ENCODE measurements around the gene CMKLR1. TPM values are rescaled to one million over a fixed set of nuclear protein-coding genes. Genes with fewer than 3 reads are reported as not detected.

Gene CMKLR1
- polyA plus RNA-seq, 1 of the 3 experiments (the other 2 are of a cell fraction), result 0.15 TPM

- no peak for TF ChIP-seq IRF3 (IDR thresholded peaks at IDR 0.05; ENCODE audit: low read depth, low read length)
- no peak for TF ChIP-seq TEAD4 (IDR thresholded peaks at IDR 0.05; ENCODE audit: borderline replicate concordance, insufficient read depth)
- no peak for TF ChIP-seq SMC3 (IDR thresholded peaks at IDR 0.05; ENCODE audit: low read depth, low read length)
- TF ChIP-seq EZH2phosphoT487 (IDR thresholded peaks at IDR 0.05; ENCODE audit: borderline replicate concordance, low read depth), result no peak
- peak; percentile 52 for TF ChIP-seq CHD2 (IDR thresholded peaks at IDR 0.05; ENCODE audit: low read length, partially characterized antibody)
- no peak for TF ChIP-seq PBX3 (IDR thresholded peaks at IDR 0.05)
- TF ChIP-seq YY1 (IDR thresholded peaks at IDR 0.05; ENCODE audit: low read depth), result no peak
Observed at GRCh38 chr12:108305520-108305919, 33.6 kb downstream of the CMKLR1 start (continued).

- Histone ChIP-seq H3K27me3 (ENCODE audit: insufficient read depth) (no peaks in the 10 kb centered on the region), H3K9ac (no peak overlapping the region), H3K4me3 (ENCODE audit: low read depth in 2 of 2, low read length in 1 of 2) (no peak overlapping the region), H3K4me2 (no peak overlapping the region), H4K20me1 (ENCODE audit: insufficient read depth) (no peaks in the 10 kb centered on the region), H3F3A (replicated peaks; ENCODE audit: insufficient read depth) (no peaks in the 10 kb centered on the region), H3K4me1 (ENCODE audit: control insufficient read depth in 1 of 2, insufficient read depth in 2 of 2, low read depth in 1 of 2, low read length in 1 of 2) (peaks cover 0 to 78% of the 10 kb centered on the region in 2 experiments; a peak in 2 of 4 replicates), H3K9me2 (no peaks in the 10 kb centered on the region), H3K36me3 (replicated peaks in 1 of 2; ENCODE audit: control insufficient read depth in 1 of 2, insufficient read depth in 2 of 2, low read length in 1 of 2) (no peaks in the 10 kb centered on the region), H2AFZ (ENCODE audit: low read depth) (no peak overlapping the region), H3K27ac (ENCODE audit: low read depth in 2 of 2, low read length in 1 of 2) (peak overlapping the region in 1 of 2 experiments; percentile 93; a peak in 2 of 4 replicates), H3K9me3 (no peaks in the 10 kb centered on the region), H3K79me2 (ENCODE audit: insufficient read depth) (no peaks in the 10 kb centered on the region)
- ChIA-PET CTCF (interaction anchor here (0.9 to 1.8 kb wide), 8 partner anchors 16 to 153 kb away, joined by 3 to 6 read pairs (median 3); no protein-coding TSS in a partner anchor), POLR2A (no interaction called here)
- 36% methylated on average over 7 of the region's 7 CpGs for WGBS (ENCODE audit: low lambda C conversion rate)
- peak; percentile 47 for DNase-seq
- TF ChIP-seq EP300 (IDR thresholded peaks at IDR 0.05; ENCODE audit: borderline replicate concordance in 1 of 2, low read depth in 1 of 2, low read length in 1 of 2) (peak in 1 of 2 experiments; percentile 58; a peak in 2 of 4 replicates), NFIC (IDR thresholded peaks at IDR 0.05; ENCODE audit: borderline replicate concordance) (no peak), USF1 (IDR thresholded peaks at IDR 0.05; ENCODE audit: borderline replicate concordance, low read depth) (no peak)
Observed at GRCh38 chr12:108304633-108305032, 34.5 kb downstream of the CMKLR1 start.

- H3K9me3 ChIP-seq, result no peaks in the 10 kb centered on the region
- peaks cover 0 to 82% of the 10 kb centered on the region in 2 experiments; a peak in 2 of 4 replicates for H3K4me1 ChIP-seq (ENCODE audit: control insufficient read depth in 1 of 2, insufficient read depth in 2 of 2, low read depth in 1 of 2, low read length in 1 of 2)
- ChIA-PET CTCF (interaction anchor here (0.7 to 2.0 kb wide), 5 partner anchors 21 to 208 kb away, joined by 3 to 6 read pairs (median 3); partner anchors contain the start of gene WSCD2), POLR2A (no interaction called here)
- no peak overlapping the region for H2AFZ ChIP-seq (ENCODE audit: low read depth)
- H3K79me2 ChIP-seq (ENCODE audit: insufficient read depth), result no peaks in the 10 kb centered on the region
- H3K27me3 ChIP-seq (ENCODE audit: insufficient read depth), result no peaks in the 10 kb centered on the region
- TF ChIP-seq ELF1 (IDR thresholded peaks at IDR 0.05) (no peak), NRF1 (IDR thresholded peaks at IDR 0.05; ENCODE audit: low read depth, low read length) (no peak), TEAD4 (IDR thresholded peaks at IDR 0.05; ENCODE audit: borderline replicate concordance, insufficient read depth) (no peak), FOXM1 (IDR thresholded peaks at IDR 0.05; ENCODE audit: low read depth) (no peak)
- H3K27ac ChIP-seq (ENCODE audit: low read depth in 2 of 2, low read length in 1 of 2), result peak overlapping the region in 1 of 2 experiments; percentile 93; a peak in 2 of 4 replicates
- DNase-seq, result no peak
- no peaks in the 10 kb centered on the region for H4K20me1 ChIP-seq (ENCODE audit: insufficient read depth)
- no peak overlapping the region for H3K9ac ChIP-seq
- WGBS (ENCODE audit: low lambda C conversion rate), result 23% methylated on average over 6 of the region's 8 CpGs
- no peak overlapping the region for H3K4me3 ChIP-seq (ENCODE audit: low read depth in 2 of 2, low read length in 1 of 2)
- H3K4me2 ChIP-seq, result no peak overlapping the region
- H3F3A ChIP-seq (replicated peaks; ENCODE audit: insufficient read depth), result no peaks in the 10 kb centered on the region
- H3K36me3 ChIP-seq (replicated peaks in 1 of 2; ENCODE audit: control insufficient read depth in 1 of 2, insufficient read depth in 2 of 2, low read length in 1 of 2), result no peaks in the 10 kb centered on the region
- no peaks in the 10 kb centered on the region for H3K9me2 ChIP-seq
Observed at GRCh38 chr12:108303703-108304102, 35.4 kb downstream of the CMKLR1 start.

Data from SK-N-SH (cell line).